AG09309 (cell line): Measurements from ENCODE around the gene TFG.
A peak's percentile ranks its signal among the peaks of the same experiment; 100 is the strongest.

Source experiments
- DNase-seq: peaks from one replicate; pipeline ENCODE4 v3.0.0-alpha.2; 2010; ENCODE audit warnings: low read depth
- H3K4me3 ChIP-seq: 2 replicates; pipeline ENCODE4 v1.5.1; 2011; ENCODE audit warnings: mild to moderate bottlenecking, low read depth, low read length, moderate library complexity; ENCODE audit not compliant: control insufficient read depth
- TF ChIP-seq, protein P1 (sequence below): IDR thresholded peaks from 2 replicates; pipeline ENCODE4 v1.5.1; 2011; ENCODE audit warnings: mild to moderate bottlenecking, low read depth, low read length, inconsistent platforms; ENCODE audit not compliant: insufficient read depth, control insufficient read depth; ENCODE audit errors: missing control alignments

The TFG gene

GRCh38 chr3:100775226-100775625 is 65.9 kb downstream of the TFG start:
- H3K4me3 ChIP-seq, result no peak overlapping the region
- DNase-seq, result no peak
- TF ChIP-seq, protein P1, sequence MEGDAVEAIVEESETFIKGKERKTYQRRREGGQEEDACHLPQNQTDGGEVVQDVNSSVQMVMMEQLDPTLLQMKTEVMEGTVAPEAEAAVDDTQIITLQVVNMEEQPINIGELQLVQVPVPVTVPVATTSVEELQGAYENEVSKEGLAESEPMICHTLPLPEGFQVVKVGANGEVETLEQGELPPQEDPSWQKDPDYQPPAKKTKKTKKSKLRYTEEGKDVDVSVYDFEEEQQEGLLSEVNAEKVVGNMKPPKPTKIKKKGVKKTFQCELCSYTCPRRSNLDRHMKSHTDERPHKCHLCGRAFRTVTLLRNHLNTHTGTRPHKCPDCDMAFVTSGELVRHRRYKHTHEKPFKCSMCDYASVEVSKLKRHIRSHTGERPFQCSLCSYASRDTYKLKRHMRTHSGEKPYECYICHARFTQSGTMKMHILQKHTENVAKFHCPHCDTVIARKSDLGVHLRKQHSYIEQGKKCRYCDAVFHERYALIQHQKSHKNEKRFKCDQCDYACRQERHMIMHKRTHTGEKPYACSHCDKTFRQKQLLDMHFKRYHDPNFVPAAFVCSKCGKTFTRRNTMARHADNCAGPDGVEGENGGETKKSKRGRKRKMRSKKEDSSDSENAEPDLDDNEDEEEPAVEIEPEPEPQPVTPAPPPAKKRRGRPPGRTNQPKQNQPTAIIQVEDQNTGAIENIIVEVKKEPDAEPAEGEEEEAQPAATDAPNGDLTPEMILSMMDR, result no peak

GRCh38 chr3:100775669-100776068 is 66.4 kb downstream of the TFG start:
- no peak for DNase-seq
- H3K4me3 ChIP-seq, result no peak overlapping the region
- TF ChIP-seq, protein P1, result no peak

- no peak overlapping the region for H3K4me3 ChIP-seq
- TF ChIP-seq, protein P1, result no peak
- no peak for DNase-seq
Observed at GRCh38 chr3:100776097-100776729, 66.9 kb downstream of the TFG start.

DNA sequence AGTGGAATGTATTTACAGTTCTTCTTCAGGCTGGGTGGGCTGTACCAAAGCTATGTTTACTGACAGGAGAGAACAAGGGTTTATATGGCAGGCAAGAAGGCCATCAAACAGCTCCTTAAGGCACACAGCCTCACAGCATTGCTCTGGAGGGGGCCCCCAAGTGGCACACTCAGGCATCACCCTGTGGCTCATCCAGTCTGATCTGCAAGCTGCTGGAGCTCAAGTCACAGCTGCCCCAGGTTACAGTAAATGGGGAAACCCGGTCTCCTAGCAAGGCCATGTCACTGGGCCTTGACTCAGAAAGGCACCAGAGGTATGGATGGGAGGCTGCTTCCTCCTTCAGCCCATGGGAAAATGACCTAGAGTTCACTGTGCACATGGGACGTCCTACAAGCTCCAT is 67.5 kb downstream of the TFG start:
- no peak overlapping the region for H3K4me3 ChIP-seq
- TF ChIP-seq, protein P1, result no peak
- DNase-seq, result no peak

- TF ChIP-seq, protein P1, result no peak
- peak; percentile 29 for DNase-seq
- H3K4me3 ChIP-seq, result no peak overlapping the region
Observed at GRCh38 chr3:100777271-100777670, 68.0 kb downstream of the TFG start.

GRCh38 chr3:100779480-100779879 is 70.2 kb downstream of the TFG start:
- no peak overlapping the region for H3K4me3 ChIP-seq
- DNase-seq, result no peak
- TF ChIP-seq, protein P1, result no peak

DNA sequence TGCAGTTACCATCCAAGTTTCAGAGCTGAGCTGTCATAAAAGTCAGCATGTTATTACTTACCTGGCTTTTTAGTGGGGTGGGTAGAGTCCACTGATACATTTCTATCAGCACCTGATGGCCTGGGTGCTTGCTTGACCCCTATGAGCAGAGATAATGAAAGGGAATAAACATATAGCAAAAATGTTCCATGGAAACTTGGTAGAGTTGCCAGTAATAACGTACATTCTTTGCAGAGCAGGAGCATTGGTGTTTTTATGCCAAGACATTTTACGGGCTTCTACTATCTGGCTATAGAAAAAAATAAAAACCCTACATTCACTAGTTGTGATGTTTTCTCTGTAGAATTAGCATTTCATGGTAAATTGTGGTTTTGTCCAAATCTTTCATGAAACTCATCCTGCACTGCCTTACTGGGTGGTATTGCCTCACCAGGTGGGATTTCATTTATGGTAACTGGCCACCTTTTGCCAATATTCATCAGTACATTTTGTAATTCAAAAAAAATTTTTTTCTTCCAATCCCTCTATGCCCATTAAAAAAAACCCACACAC is 70.9 kb downstream of the TFG start:
- no peak for DNase-seq
- TF ChIP-seq, protein P1, result no peak
- no peak overlapping the region for H3K4me3 ChIP-seq
